ENCODE measurements around the gene CCDC120.

Gene CCDC120

DNA sequence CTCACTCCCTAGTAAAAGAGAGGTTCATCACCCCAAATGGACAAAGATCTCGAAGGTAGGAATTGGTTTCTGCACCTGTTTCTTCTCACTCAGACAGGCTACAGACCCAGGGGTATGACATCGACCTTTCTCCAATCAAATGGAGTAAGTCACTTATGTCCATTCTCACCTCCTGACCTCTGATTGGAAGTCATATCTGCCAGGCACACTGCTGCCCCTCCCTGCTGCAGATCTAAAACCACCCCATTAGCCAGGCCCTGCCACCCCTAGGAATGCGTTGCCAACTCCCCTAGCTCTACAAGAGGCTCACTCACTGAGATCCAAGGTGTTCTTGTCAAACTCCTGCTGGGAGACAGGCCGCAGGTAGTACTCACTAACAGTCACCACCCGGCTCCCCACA lies 57.9 kb downstream of the CCDC120 start:
- TF ChIP-seq, protein P1, sequence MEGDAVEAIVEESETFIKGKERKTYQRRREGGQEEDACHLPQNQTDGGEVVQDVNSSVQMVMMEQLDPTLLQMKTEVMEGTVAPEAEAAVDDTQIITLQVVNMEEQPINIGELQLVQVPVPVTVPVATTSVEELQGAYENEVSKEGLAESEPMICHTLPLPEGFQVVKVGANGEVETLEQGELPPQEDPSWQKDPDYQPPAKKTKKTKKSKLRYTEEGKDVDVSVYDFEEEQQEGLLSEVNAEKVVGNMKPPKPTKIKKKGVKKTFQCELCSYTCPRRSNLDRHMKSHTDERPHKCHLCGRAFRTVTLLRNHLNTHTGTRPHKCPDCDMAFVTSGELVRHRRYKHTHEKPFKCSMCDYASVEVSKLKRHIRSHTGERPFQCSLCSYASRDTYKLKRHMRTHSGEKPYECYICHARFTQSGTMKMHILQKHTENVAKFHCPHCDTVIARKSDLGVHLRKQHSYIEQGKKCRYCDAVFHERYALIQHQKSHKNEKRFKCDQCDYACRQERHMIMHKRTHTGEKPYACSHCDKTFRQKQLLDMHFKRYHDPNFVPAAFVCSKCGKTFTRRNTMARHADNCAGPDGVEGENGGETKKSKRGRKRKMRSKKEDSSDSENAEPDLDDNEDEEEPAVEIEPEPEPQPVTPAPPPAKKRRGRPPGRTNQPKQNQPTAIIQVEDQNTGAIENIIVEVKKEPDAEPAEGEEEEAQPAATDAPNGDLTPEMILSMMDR (IDR thresholded peaks at IDR 0.05) = no peak
- Histone ChIP-seq H3K27me3 (no peaks in the 10 kb centered on the region), H3K27ac (no peak overlapping the region), H3K9me3 (no peaks in the 10 kb centered on the region), H3K4me3 (ENCODE audit: low read depth in 1 of 2, low read length in 1 of 2) (no peak overlapping the region), H3K4me1 (ENCODE audit: control insufficient read depth in 1 of 2, insufficient read depth in 1 of 2, low read depth in 1 of 2, low read length in 1 of 2) (peaks cover 6% of the 10 kb centered on the region in 2 experiments), H3K36me3 (peaks cover 36% of the 10 kb centered on the region)

DNA sequence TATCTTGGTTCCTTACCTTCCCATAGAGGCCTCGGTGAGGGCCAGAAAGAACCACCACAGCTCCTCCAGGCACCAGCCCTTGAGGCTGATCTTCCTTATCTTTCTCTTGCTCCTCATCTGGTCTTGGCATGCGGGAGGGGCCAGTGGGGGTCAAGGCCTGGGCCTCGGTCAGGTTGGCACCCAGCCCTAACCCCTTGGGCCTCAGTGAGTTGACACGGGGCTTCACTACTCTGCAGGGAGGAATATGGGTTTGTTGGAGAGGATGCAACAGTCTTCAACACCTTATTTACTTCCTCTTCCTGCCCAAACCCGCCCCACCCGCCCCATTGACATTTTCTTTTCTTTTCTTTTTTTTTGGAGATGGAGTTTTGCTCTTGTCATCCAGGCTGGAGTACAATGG lies 58.8 kb downstream of the CCDC120 start:
- Histone ChIP-seq H3K36me3 (peaks cover 28% of the 10 kb centered on the region), H3K27me3 (no peaks in the 10 kb centered on the region)

More for the DNA sequence above, 58.8 kb downstream of the CCDC120 start:
- TF ChIP-seq, protein P1 (IDR thresholded peaks at IDR 0.05) = no peak
- Histone ChIP-seq H3K27ac (peak overlapping the region; percentile 58), H3K4me3 (ENCODE audit: low read depth in 1 of 2, low read length in 1 of 2) (no peak overlapping the region), H3K4me1 (ENCODE audit: control insufficient read depth in 1 of 2, insufficient read depth in 1 of 2, low read depth in 1 of 2, low read length in 1 of 2) (peaks cover 7% of the 10 kb centered on the region in 2 experiments), H3K9me3 (no peaks in the 10 kb centered on the region)
